ENCODE measurements around the gene DCAF12.

Gene DCAF12

GRCh38 chr9:34126207-34127034 is at the start of gene DCAF12:
Gene DCAF12, minus strand, starts transcription at chr9:34126698. Its CDS starts 267 bp downstream, at chr9:34126431.
- no peak for TF ChIP-seq Cebpa-rat (IDR thresholded peaks at IDR 0.05)
- Histone ChIP-seq H3K4me3 (peak within 1 kb of the TSS; percentile 86), H3K27me3 (no peaks in the 10 kb centered on the region), H3K36me3 (peaks cover 21% of the 10 kb centered on the region), H3K4me1 (peaks cover 58% of the 10 kb centered on the region), H3K9me3 (no peaks in the 10 kb centered on the region), H3K9ac (peak within 1 kb of the TSS; percentile 92), H4K20me1 (peaks cover 43% of the 10 kb centered on the region), H3K27ac (peak within 1 kb of the TSS; percentile 93), H3K4me2 (peak within 1 kb of the TSS; percentile 95)

GRCh38 chr9:34176089-34176488 is 49.6 kb upstream of the DCAF12 start:
- no peak overlapping the region for H3K27ac ChIP-seq
- H3K4me3 ChIP-seq = no peak overlapping the region
- no peak overlapping the region for H3K9ac ChIP-seq
- no peaks in the 10 kb centered on the region; the same call in 1 of the 2 replicates for H3K36me3 ChIP-seq
- H3K27me3 ChIP-seq = no peaks in the 10 kb centered on the region
- H3K4me2 ChIP-seq = no peak overlapping the region
- peaks cover 44% of the 10 kb centered on the region for H3K4me1 ChIP-seq
- H3K9me3 ChIP-seq = no peaks in the 10 kb centered on the region
- no peak for TF ChIP-seq Cebpa-rat (IDR thresholded peaks at IDR 0.05)
- peaks cover 18% of the 10 kb centered on the region for H4K20me1 ChIP-seq

GRCh38 chr9:34171753-34172535 is 45.4 kb upstream of the DCAF12 start:
- Histone ChIP-seq H3K36me3 (no peaks in the 10 kb centered on the region), H3K9me3 (no peaks in the 10 kb centered on the region), H3K4me1 (peaks cover 29% of the 10 kb centered on the region), H3K27ac (peak overlapping the region; percentile 51; the same call in 1 of the 2 replicates), H3K27me3 (no peaks in the 10 kb centered on the region), H3K4me3 (no peak overlapping the region), H4K20me1 (no peaks in the 10 kb centered on the region), H3K9ac (no peak overlapping the region), H3K4me2 (peak overlapping the region; percentile 70)
- TF ChIP-seq Cebpa-rat (IDR thresholded peaks at IDR 0.05) = no peak

GRCh38 chr9:34170237-34170991 is 43.9 kb upstream of the DCAF12 start:
- H3K27ac ChIP-seq = no peak overlapping the region
- H4K20me1 ChIP-seq = no peaks in the 10 kb centered on the region
- no peak for TF ChIP-seq Cebpa-rat (IDR thresholded peaks at IDR 0.05)
- H3K36me3 ChIP-seq = no peaks in the 10 kb centered on the region
- no peaks in the 10 kb centered on the region for H3K27me3 ChIP-seq
- H3K4me1 ChIP-seq = peaks cover 28% of the 10 kb centered on the region
- H3K4me2 ChIP-seq = no peak overlapping the region
- no peaks in the 10 kb centered on the region for H3K9me3 ChIP-seq
- H3K4me3 ChIP-seq = no peak overlapping the region
- H3K9ac ChIP-seq = no peak overlapping the region

GRCh38 chr9:34169125-34169524 is 42.6 kb upstream of the DCAF12 start:
- Histone ChIP-seq H3K36me3 (no peaks in the 10 kb centered on the region), H3K9me3 (no peaks in the 10 kb centered on the region), H4K20me1 (no peaks in the 10 kb centered on the region), H3K4me2 (no peak overlapping the region), H3K27ac (no peak overlapping the region), H3K4me3 (no peak overlapping the region), H3K27me3 (no peaks in the 10 kb centered on the region), H3K9ac (no peak overlapping the region), H3K4me1 (peaks cover 21% of the 10 kb centered on the region)
- no peak for TF ChIP-seq Cebpa-rat (IDR thresholded peaks at IDR 0.05)

GRCh38 chr9:34163434-34163833 is 36.9 kb upstream of the DCAF12 start:
- Histone ChIP-seq H3K9ac (no peak overlapping the region), H3K27me3 (no peaks in the 10 kb centered on the region), H3K36me3 (no peaks in the 10 kb centered on the region), H3K4me3 (no peak overlapping the region), H3K9me3 (no peaks in the 10 kb centered on the region), H4K20me1 (no peaks in the 10 kb centered on the region), H3K27ac (no peak overlapping the region), H3K4me1 (no peaks in the 10 kb centered on the region), H3K4me2 (no peak overlapping the region)
- no peak for TF ChIP-seq Cebpa-rat (IDR thresholded peaks at IDR 0.05)

- H3K27me3 ChIP-seq = no peaks in the 10 kb centered on the region
- H3K4me2 ChIP-seq = no peak overlapping the region
- H3K4me3 ChIP-seq = no peak overlapping the region
- H3K27ac ChIP-seq = no peak overlapping the region
- H3K4me1 ChIP-seq = no peaks in the 10 kb centered on the region
- no peak for TF ChIP-seq Cebpa-rat (IDR thresholded peaks at IDR 0.05)
- no peaks in the 10 kb centered on the region for H3K9me3 ChIP-seq
- H4K20me1 ChIP-seq = no peaks in the 10 kb centered on the region
- H3K9ac ChIP-seq = no peak overlapping the region
- H3K36me3 ChIP-seq = no peaks in the 10 kb centered on the region
Observed at GRCh38 chr9:34158362-34158869, 31.9 kb upstream of the DCAF12 start.

- TF ChIP-seq Cebpa-rat (IDR thresholded peaks at IDR 0.05) = no peak
- no peaks in the 10 kb centered on the region for H3K9me3 ChIP-seq
- no peaks in the 10 kb centered on the region for H4K20me1 ChIP-seq
- H3K36me3 ChIP-seq = no peaks in the 10 kb centered on the region
- no peak overlapping the region for H3K27ac ChIP-seq
- H3K4me2 ChIP-seq = no peak overlapping the region
- no peaks in the 10 kb centered on the region for H3K4me1 ChIP-seq
- no peaks in the 10 kb centered on the region for H3K27me3 ChIP-seq
- H3K4me3 ChIP-seq = no peak overlapping the region
- no peak overlapping the region for H3K9ac ChIP-seq
Observed at GRCh38 chr9:34157898-34158297, 31.4 kb upstream of the DCAF12 start.

- TF ChIP-seq Cebpa-rat (IDR thresholded peaks at IDR 0.05) = no peak
- H3K4me2 ChIP-seq = no peak overlapping the region
- H3K36me3 ChIP-seq = no peaks in the 10 kb centered on the region
- no peak overlapping the region for H3K27ac ChIP-seq
- H3K27me3 ChIP-seq = no peaks in the 10 kb centered on the region
- H3K4me1 ChIP-seq = no peaks in the 10 kb centered on the region
- no peaks in the 10 kb centered on the region for H4K20me1 ChIP-seq
- H3K9ac ChIP-seq = no peak overlapping the region
- H3K9me3 ChIP-seq = no peaks in the 10 kb centered on the region
- no peak overlapping the region for H3K4me3 ChIP-seq
Observed at GRCh38 chr9:34157318-34157717, 30.8 kb upstream of the DCAF12 start.
